K562 (cell line): ENCODE results near the gene PCNX3. TPM values are rescaled to one million over a fixed set of nuclear protein-coding genes. Genes with fewer than 3 reads are reported as not detected.

Source experiments
- CHD1 ChIP-seq: fragments of 200-600 bp; sonication (generic); IDR thresholded peaks from one replicate; pipeline ENCODE4 v1.6.1; 2012; ENCODE audit warnings: mild to moderate bottlenecking, moderate library complexity, low read length, inconsistent platforms
- E2F6 ChIP-seq, 2 experiments: IDR thresholded peaks; 2 replicates each; pipeline ENCODE4 v1.6.1; 2011; ENCODE audit warnings: borderline replicate concordance in 1 of 2, control low read depth in 1 of 2, low read depth in 1 of 2, low read length in 1 of 2, mild to moderate bottlenecking in 1 of 2, mixed read lengths in 1 of 2, moderate library complexity in 1 of 2; ENCODE audit not compliant: insufficient read depth in 1 of 2, insufficient read length in 1 of 2, poor library complexity in 1 of 2, severe bottlenecking in 1 of 2; ENCODE audit errors: extremely low read depth in 1 of 2
- HES1 ChIP-seq: fragments of 450-650 bp; IDR thresholded peaks from 2 replicates; pipeline ENCODE4 v1.6.1; 2016; ENCODE audit warnings: low read depth, mild to moderate bottlenecking, moderate library complexity
- HMBOX1 ChIP-seq: sonication (generic); IDR thresholded peaks from 2 replicates; pipeline ENCODE4 v1.6.1; 2016
- HNRNPH1 ChIP-seq: fragments of 200-400 bp; formaldehyde crosslinking; optimal IDR thresholded peaks from 2 replicates; pipeline ENCODE3; 2017; ENCODE audit warnings: low read depth, mild to moderate bottlenecking, low read length, moderate library complexity
- KLF10 ChIP-seq: fragments of 250-450 bp; sonication (Bioruptor Pico); IDR thresholded peaks from 2 replicates; pipeline ENCODE4 v1.6.1; 2021; ENCODE audit warnings: matching md5 sums
- L3MBTL2 ChIP-seq: fragments of 450-650 bp; IDR thresholded peaks from 2 replicates; pipeline ENCODE4 v1.6.1; 2016; ENCODE audit warnings: mild to moderate bottlenecking, moderate library complexity
- NCOA4 ChIP-seq: fragments of 450-650 bp; IDR thresholded peaks from 2 replicates; pipeline ENCODE4 v1.6.1; 2018; ENCODE audit warnings: mild to moderate bottlenecking; ENCODE audit not compliant: partially characterized antibody
- NFE2 ChIP-seq: IDR thresholded peaks from 2 replicates; pipeline ENCODE4 v1.6.1; 2014; ENCODE audit warnings: antibody characterized with exemption, low read depth
- PPARD ChIP-seq: fragments of 250-450 bp; sonication (Bioruptor Pico); IDR thresholded peaks from 2 replicates; pipeline ENCODE4 v1.8.0; 2022; ENCODE audit warnings: inconsistent platforms, mild to moderate bottlenecking, moderate library complexity
- RFX1 ChIP-seq: fragments of 450-650 bp; IDR thresholded peaks from 2 replicates; pipeline ENCODE4 v1.6.1; 2016; ENCODE audit warnings: mild to moderate bottlenecking, moderate library complexity
- RFX7 ChIP-seq: fragments of 250-450 bp; sonication (Bioruptor Pico); IDR thresholded peaks from 2 replicates; pipeline ENCODE4 v1.5.1; 2021; ENCODE audit warnings: mild to moderate bottlenecking
- SAFB ChIP-seq: fragments of 200-400 bp; formaldehyde crosslinking; IDR thresholded peaks from 2 replicates; pipeline ENCODE4 v1.6.1; 2017; ENCODE audit warnings: low read depth, low read length, borderline replicate concordance
- SP1 ChIP-seq: sonication (generic); formaldehyde crosslinking; IDR thresholded peaks from 2 replicates; pipeline ENCODE4 v1.8.1; 2022; ENCODE audit warnings: mild to moderate bottlenecking, missing genetic modification reagents
- ZBTB1 ChIP-seq: sonication (generic); formaldehyde crosslinking; IDR thresholded peaks from 2 replicates; pipeline ENCODE4 v1.8.1; 2023; ENCODE audit warnings: missing genetic modification reagents, low read depth, mild to moderate bottlenecking, borderline replicate concordance
- ZFX ChIP-seq: sonication (generic); formaldehyde crosslinking; IDR thresholded peaks from 2 replicates; pipeline ENCODE4 v1.8.0; 2022; ENCODE audit warnings: mild to moderate bottlenecking, missing genetic modification reagents, moderate library complexity
- ZNF589 ChIP-seq: fragments of 200-800 bp; sonication (Bioruptor generic); IDR thresholded peaks from 2 replicates; pipeline ENCODE4 v1.6.1; 2016; ENCODE audit warnings: low read depth, missing genetic modification characterization, missing compliant biosample characterization
- ZNF766 ChIP-seq: fragments of 200-800 bp; sonication (Bioruptor generic); conservative IDR thresholded peaks from 2 replicates; pipeline ENCODE4 v1.6.1; 2016; ENCODE audit warnings: missing genetic modification characterization, missing compliant biosample characterization
- ZNF830 ChIP-seq: fragments of 250-450 bp; sonication (Bioruptor Pico); IDR thresholded peaks from 2 replicates; pipeline ENCODE4 v1.5.0; 2021; ENCODE audit warnings: mild to moderate bottlenecking
- polyA plus RNA-seq, 8 experiments: library from polyadenylated mRNA; depleted of rRNA in 4 of 8; stranded (reverse) in 5 of 8; unstranded in 3 of 8; fragments of >200 nt; fragmentation: Nextera tagmentation in 2 of 8; fragmentation: Illumina TruSeq in 1 of 8; extraction: Ambion mirVana in 2 of 8; extraction: Trizol in 1 of 8; gene quantifications; 2 replicates each; pipeline versions ENCODE4 v1.2.1 to v1.2.3, GENCODE V29; 2011 to 2014; ENCODE audit warnings: inconsistent platforms in 1 of 8, missing spikeins in 1 of 8
- total RNA-seq, 7 experiments: library from RNA; depleted of rRNA in 6 of 7; stranded (reverse); fragments of >200 nt in 6 of 7; fragmentation: Illumina TruSeq in 2 of 7; extraction: Trizol in 2 of 7; gene quantifications; 2 replicates each; pipeline versions ENCODE4 v1.2.1 to v1.2.3, GENCODE V29; 2011 to 2021; ENCODE audit warnings: low replicate concordance in 1 of 7
- TF ChIP-seq, protein P1 (sequence below): fragments of 250-450 bp; sonication (Bioruptor Pico); IDR thresholded peaks from 2 replicates; pipeline ENCODE4 v1.5.0; 2020; ENCODE audit warnings: mild to moderate bottlenecking
- TF ChIP-seq, protein P2 (sequence below): fragments of 450-650 bp; formaldehyde crosslinking; IDR thresholded peaks from 2 replicates; pipeline ENCODE4 v1.4.0; 2020; ENCODE audit warnings: mild to moderate bottlenecking

Gene PCNX3
- total and polyA plus RNA-seq, 9 of the 15 experiments (the other 6 are each of a cell fraction or from before 2014, with no cell fraction given): 0.11 to 47.8 (median 12.8) TPM

DNA sequence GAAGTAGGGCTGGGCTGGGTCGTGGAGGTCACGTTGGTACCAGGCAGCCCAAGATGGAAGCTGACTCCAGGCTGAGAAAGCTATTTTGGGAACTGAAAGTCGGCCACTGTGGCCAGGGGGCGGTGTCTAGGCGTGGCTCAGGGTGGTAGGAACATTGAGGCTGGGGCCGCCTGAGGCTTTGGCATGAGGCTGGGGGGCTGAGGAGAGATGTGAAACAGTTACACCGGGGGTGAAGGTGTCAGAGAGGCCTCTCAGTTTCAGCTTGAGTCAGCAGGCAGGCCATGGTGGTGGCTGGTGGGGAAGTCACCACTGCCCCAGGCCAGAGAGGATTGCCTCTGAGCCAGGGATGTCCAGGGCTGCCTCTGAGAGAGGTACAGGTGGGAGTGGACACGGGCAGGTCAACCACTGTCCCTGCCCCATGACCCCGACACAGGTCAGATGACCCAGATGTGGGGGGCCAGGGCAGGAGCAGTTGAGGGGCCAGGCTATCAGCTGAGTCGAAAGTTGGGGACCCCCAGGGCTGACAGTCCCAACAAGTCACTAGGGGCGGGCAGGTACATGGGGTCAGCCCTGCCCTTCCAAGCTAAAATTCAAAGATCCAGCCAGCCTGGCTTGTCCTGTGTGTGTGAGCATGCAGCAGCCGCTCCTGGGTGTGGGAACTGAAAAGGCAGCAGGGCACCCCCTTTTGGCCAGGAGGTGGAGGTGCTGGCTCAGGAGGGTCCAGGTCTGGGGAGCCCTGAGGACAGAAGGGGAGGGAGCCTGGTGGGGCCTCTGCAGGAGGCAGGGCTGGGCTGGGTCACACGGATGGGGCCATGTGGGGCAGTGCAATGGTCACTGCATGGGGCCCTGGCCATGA is 27.1 kb upstream of the PCNX3 start (continued):
- TF ChIP-seq E2F6 (IDR thresholded peaks at IDR 0.05; ENCODE audit: borderline replicate concordance in 1 of 2, extremely low read depth in 1 of 2, insufficient read depth in 1 of 2, insufficient read length in 1 of 2, low read depth in 1 of 2, low read length in 1 of 2, poor library complexity in 1 of 2, severe bottlenecking in 1 of 2): peak in 1 of 2 experiments; percentile 26
- TF ChIP-seq ZNF830: no peak
- no peak for TF ChIP-seq KLF10 (CRISPR knock-in tag)
- TF ChIP-seq, protein P1, sequence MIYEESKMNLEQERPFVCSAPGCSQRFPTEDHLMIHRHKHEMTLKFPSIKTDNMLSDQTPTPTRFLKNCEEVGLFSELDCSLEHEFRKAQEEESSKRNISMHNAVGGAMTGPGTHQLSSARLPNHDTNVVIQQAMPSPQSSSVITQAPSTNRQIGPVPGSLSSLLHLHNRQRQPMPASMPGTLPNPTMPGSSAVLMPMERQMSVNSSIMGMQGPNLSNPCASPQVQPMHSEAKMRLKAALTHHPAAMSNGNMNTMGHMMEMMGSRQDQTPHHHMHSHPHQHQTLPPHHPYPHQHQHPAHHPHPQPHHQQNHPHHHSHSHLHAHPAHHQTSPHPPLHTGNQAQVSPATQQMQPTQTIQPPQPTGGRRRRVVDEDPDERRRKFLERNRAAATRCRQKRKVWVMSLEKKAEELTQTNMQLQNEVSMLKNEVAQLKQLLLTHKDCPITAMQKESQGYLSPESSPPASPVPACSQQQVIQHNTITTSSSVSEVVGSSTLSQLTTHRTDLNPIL (CRISPR knock-in tag): no peak
- TF ChIP-seq ZFX (CRISPR knock-in tag): peak; percentile 5; the same call in 1 of the 2 replicates
- TF ChIP-seq RFX7 (CRISPR knock-in tag): no peak
- no peak for TF ChIP-seq ZNF766 (CRISPR knock-in tag)
- TF ChIP-seq RFX1: no peak
- no peak for TF ChIP-seq ZBTB1 (CRISPR knock-in tag)
- no peak for TF ChIP-seq SP1
- no peak for TF ChIP-seq NCOA4
- TF ChIP-seq HNRNPH1: no peak
- TF ChIP-seq ZNF589 (CRISPR knock-in tag): no peak
- TF ChIP-seq HES1: no peak
- TF ChIP-seq, protein P2, sequence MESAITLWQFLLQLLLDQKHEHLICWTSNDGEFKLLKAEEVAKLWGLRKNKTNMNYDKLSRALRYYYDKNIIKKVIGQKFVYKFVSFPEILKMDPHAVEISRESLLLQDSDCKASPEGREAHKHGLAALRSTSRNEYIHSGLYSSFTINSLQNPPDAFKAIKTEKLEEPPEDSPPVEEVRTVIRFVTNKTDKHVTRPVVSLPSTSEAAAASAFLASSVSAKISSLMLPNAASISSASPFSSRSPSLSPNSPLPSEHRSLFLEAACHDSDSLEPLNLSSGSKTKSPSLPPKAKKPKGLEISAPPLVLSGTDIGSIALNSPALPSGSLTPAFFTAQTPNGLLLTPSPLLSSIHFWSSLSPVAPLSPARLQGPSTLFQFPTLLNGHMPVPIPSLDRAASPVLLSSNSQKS (CRISPR knock-in tag): no peak
- TF ChIP-seq SAFB: no peak
- TF ChIP-seq NFE2: no peak
- no peak for TF ChIP-seq HMBOX1
- no peak for TF ChIP-seq PPARD (CRISPR knock-in tag)
- no peak for TF ChIP-seq CHD1
- TF ChIP-seq L3MBTL2: no peak
